Activated CD8-positive, alpha-beta T cell treated with anti-CD3 and anti-CD28 coated beads for 36 hours (primary cell): ENCODE measurements around the gene REPIN1. TPM values are rescaled to one million over a fixed set of nuclear protein-coding genes. Genes with fewer than 3 reads are reported as not detected.

Experiments used
- ATAC-seq: fragments of 200-7000 bp; cut with Tn5 transposase; one replicate; pipeline ENCODE4 v1.10.0; 2021; ENCODE audit warnings: mild to moderate bottlenecking, moderate library complexity
- CTCF ChIA-PET: fragments of 350-600 bp; sonication (Branson Sonifier 250); formaldehyde crosslinking; loops from one replicate; lab custom pipeline; 2021; ENCODE audit warnings: antibody characterized with exemption; lab: Charles Lee
- POLR2A ChIA-PET: fragments of 350-600 bp; sonication (Branson Sonifier 250); formaldehyde crosslinking; loops from one replicate; lab custom pipeline; 2021; ENCODE audit warnings: antibody characterized with exemption; lab: Charles Lee
- DNase-seq: peaks from one replicate; pipeline ENCODE4 v3.0.0-alpha.2; 2020
- H3K27ac Mint-ChIP-seq: one replicate; pipeline ENCODE4 v1.8.0; 2021; ENCODE audit warnings: mild to moderate bottlenecking, mixed read lengths
- H3K27me3 Mint-ChIP-seq: one replicate; pipeline ENCODE4 v1.8.0; 2021; ENCODE audit warnings: mixed read lengths
- H3K36me3 Mint-ChIP-seq: one replicate; pipeline ENCODE4 v1.8.0; 2021; ENCODE audit warnings: low read depth, mixed read lengths
- H3K4me1 Mint-ChIP-seq: one replicate; pipeline ENCODE4 v1.8.0; 2021; ENCODE audit warnings: low read depth, mixed read lengths
- H3K4me3 Mint-ChIP-seq: one replicate; pipeline ENCODE4 v1.8.0; 2021; ENCODE audit warnings: mild to moderate bottlenecking, moderate library complexity, mixed read lengths
- H3K9me3 Mint-ChIP-seq: one replicate; pipeline ENCODE4 v1.8.0; 2021; ENCODE audit warnings: mixed read lengths
- CTCF ChIP-seq: fragments of 200-600 bp; IDR thresholded peaks from one replicate; pipeline ENCODE4 v1.8.0; 2022; ENCODE audit warnings: antibody characterized with exemption, mild to moderate bottlenecking
- intact Hi-C: fragments of 100-400 bp; cut with micrococcal nuclease; formaldehyde crosslinking; loops from one replicate; pipeline ENCODE4 v1.10.0; 2022
- total RNA-seq, 2 experiments: library from RNA; stranded (reverse); gene quantifications; one replicate each; pipeline ENCODE4 v1.2.3, GENCODE V29; 2021

The REPIN1 gene
- total RNA-seq, 2 experiments from 2014 or later: 56.0 to 59.2 TPM

DNA sequence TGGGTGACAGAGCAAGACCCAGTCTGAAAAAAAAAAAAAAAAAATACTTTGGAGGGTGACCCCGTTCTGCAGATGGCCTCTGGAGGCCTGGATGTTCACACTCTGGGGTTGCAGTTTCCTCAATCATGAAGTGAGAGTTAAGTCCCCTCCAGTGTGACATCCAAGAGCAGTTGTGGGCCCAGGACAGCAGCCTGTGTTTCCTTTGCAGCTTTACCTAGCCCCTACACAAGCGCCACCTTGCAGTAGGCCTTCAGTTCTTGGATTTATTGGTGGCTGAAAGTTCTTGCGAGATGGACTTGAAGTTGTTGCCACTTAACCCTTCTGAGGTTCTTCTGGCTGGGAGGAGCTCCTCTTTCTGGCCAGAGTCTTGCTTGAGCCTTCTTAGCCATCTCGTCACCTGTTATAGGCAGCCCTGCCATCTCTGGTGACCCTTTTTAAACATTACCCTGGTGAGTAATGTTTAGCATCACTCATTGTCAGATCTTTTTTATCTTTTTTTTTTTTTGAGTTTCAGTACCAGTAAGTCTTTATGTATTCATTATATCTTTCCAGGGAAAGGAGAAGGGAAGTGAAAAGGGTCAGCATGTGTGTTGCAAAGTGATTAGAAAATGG lies 41.9 kb upstream of the REPIN1 start:
- Mint-ChIP-seq H3K4me3 (no peak overlapping the region), H3K9me3 (no peaks in the 10 kb centered on the region), H3K36me3 (peaks cover 56% of the 10 kb centered on the region), H3K4me1 (peaks cover 32% of the 10 kb centered on the region), H3K27ac (no peak overlapping the region), H3K27me3 (no peaks in the 10 kb centered on the region)
- ChIA-PET POLR2A (interaction anchor here (0.5 to 1.4 kb wide), 3 partner anchors 10 to 42 kb away, joined by 3 read pairs; partner anchors contain the start of gene REPIN1), CTCF (interaction anchor here (0.7 to 1.4 kb wide), 3 partner anchors 31 to 122 kb away, joined by 3 read pairs; a partner anchor contains a TSS)
- ATAC-seq (no peak), DNase-seq (no peak)
- intact Hi-C loops: no loop called here
- TF ChIP-seq CTCF: no peak

- Mint-ChIP-seq H3K9me3 (no peaks in the 10 kb centered on the region), H3K4me1 (peaks cover 26% of the 10 kb centered on the region), H3K27ac (no peak overlapping the region), H3K36me3 (peaks cover 52% of the 10 kb centered on the region), H3K4me3 (no peak overlapping the region), H3K27me3 (no peaks in the 10 kb centered on the region)
- DNase-seq (no peak), ATAC-seq (no peak)
- no peak for TF ChIP-seq CTCF
- ChIA-PET CTCF (interaction anchor here (1.2 kb wide), 1 partner anchor 30 kb away, joined by 3 read pairs; no protein-coding TSS in a partner anchor), POLR2A (interaction anchor here (1.4 kb wide), 1 partner anchor 17 kb away, joined by 3 read pairs; no protein-coding TSS in a partner anchor)
- intact Hi-C loops: no loop called here
Observed at GRCh38 chr7:150327308-150327707, 41.3 kb upstream of the REPIN1 start.

DNA sequence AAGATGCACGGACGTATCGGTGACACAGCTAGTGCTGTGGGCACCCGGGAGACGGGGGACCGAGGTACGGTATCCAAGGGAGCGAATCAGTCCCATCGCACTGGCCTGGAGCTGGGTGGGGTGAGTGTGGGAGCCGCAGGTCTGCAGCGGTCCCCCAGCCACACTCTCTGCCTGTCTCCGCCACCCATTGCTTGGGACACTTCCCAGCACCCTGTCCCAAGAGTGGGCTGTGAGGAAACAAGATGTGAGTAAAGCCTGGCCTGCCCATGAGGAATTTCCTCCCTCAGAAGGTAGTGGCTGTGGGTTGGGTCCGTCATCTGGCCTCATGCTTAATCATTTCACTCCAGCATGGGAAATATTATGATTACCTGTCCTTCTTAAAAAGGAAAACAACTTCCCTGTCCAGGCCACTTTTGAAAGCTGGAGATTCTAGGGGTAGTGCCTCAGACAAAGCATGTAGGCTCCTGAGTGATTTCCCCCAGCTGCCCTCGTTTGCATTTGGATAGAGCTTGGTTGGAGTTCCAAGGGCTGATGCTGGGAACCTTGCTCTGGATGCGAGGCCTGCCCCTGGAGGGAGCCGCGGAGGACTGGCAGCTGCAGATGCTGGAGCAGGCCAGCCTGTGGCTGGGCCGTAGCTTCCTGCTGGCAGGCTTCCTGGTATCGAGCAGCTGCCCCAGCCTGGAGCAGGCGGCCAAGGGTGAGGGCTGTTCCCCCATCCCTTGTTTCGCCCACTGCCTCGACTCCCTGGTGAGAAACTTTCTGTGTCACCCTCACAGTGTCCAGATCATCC lies 39.1 kb upstream of the REPIN1 start:
- Mint-ChIP-seq H3K27me3 (no peaks in the 10 kb centered on the region), H3K4me3 (no peak overlapping the region), H3K27ac (no peak overlapping the region), H3K9me3 (no peaks in the 10 kb centered on the region), H3K4me1 (peaks cover 19% of the 10 kb centered on the region), H3K36me3 (peaks cover 42% of the 10 kb centered on the region)
- DNase-seq: no peak
- no peak for ATAC-seq
- ChIA-PET CTCF (no interaction called here), POLR2A (interaction anchor here (0.8 to 1.6 kb wide), 3 partner anchors 29 to 77 kb away, joined by 3 to 4 read pairs (median 4); no protein-coding TSS in a partner anchor)
- intact Hi-C loops: no loop called here
- TF ChIP-seq CTCF: no peak

GRCh38 chr7:150330211-150330885 lies 38.3 kb upstream of the REPIN1 start:
- no peak for DNase-seq
- Mint-ChIP-seq H3K36me3 (peaks cover 34% of the 10 kb centered on the region), H3K27ac (no peak overlapping the region), H3K27me3 (no peaks in the 10 kb centered on the region), H3K4me1 (peaks cover 11% of the 10 kb centered on the region), H3K4me3 (no peak overlapping the region), H3K9me3 (no peaks in the 10 kb centered on the region)
- ChIA-PET POLR2A (interaction anchor here (0.8 to 1.6 kb wide), 3 partner anchors 28 to 76 kb away, joined by 3 to 4 read pairs (median 4); no protein-coding TSS in a partner anchor), CTCF (no interaction called here)
- no peak for TF ChIP-seq CTCF
- no peak for ATAC-seq
- intact Hi-C loops: no loop called here
